ENCODE results near the gene CCDC12.

The CCDC12 gene

GRCh38 chr3:46892285-46893145 lies 84.0 kb downstream of the CCDC12 start:
- Mint-ChIP-seq H3K9me3 (no peaks in the 10 kb centered on the region), H3K27ac (no peak overlapping the region), H3K4me1 (peaks cover 38% of the 10 kb centered on the region), H3K4me3 (peak overlapping the region; percentile 69), H3K27me3 (ENCODE audit: low read depth, poor library complexity) (peaks cover 17% of the 10 kb centered on the region), H3K36me3 (ENCODE audit: low read depth) (no peaks in the 10 kb centered on the region)
- no peak for TF ChIP-seq CTCF (IDR thresholded peaks at IDR 0.05)
- DNase-seq: peak; percentile 88

- no peak for DNase-seq
- H3K27ac Mint-ChIP-seq: no peak overlapping the region
- no peak for TF ChIP-seq CTCF (IDR thresholded peaks at IDR 0.05)
- H3K36me3 Mint-ChIP-seq (ENCODE audit: low read depth): no peaks in the 10 kb centered on the region
- H3K4me1 Mint-ChIP-seq: peaks cover 38% of the 10 kb centered on the region
- no peaks in the 10 kb centered on the region for H3K9me3 Mint-ChIP-seq
- H3K27me3 Mint-ChIP-seq (ENCODE audit: low read depth, poor library complexity): peaks cover 23% of the 10 kb centered on the region
- H3K4me3 Mint-ChIP-seq: peak overlapping the region; percentile 69
These were observed 85.4 kb downstream of the CCDC12 start for GRCh38 chr3:46891132-46891531.

GRCh38 chr3:46890132-46890531 lies 86.4 kb downstream of the CCDC12 start:
- TF ChIP-seq CTCF (IDR thresholded peaks at IDR 0.05): no peak
- H3K36me3 Mint-ChIP-seq (ENCODE audit: low read depth): no peaks in the 10 kb centered on the region
- H3K4me3 Mint-ChIP-seq: no peak overlapping the region

GRCh38 chr3:46889381-46890110 lies 87.0 kb downstream of the CCDC12 start:
- TF ChIP-seq CTCF (IDR thresholded peaks at IDR 0.05): no peak
- H3K4me1 Mint-ChIP-seq: peaks cover 42% of the 10 kb centered on the region
- H3K27ac Mint-ChIP-seq: no peak overlapping the region
- H3K36me3 Mint-ChIP-seq (ENCODE audit: low read depth): no peaks in the 10 kb centered on the region
- no peaks in the 10 kb centered on the region for H3K9me3 Mint-ChIP-seq
- DNase-seq: no peak
- H3K4me3 Mint-ChIP-seq: no peak overlapping the region
- H3K27me3 Mint-ChIP-seq (ENCODE audit: low read depth, poor library complexity): peaks cover 33% of the 10 kb centered on the region

More at GRCh38 chr3:46890132-46890531, 86.4 kb downstream of the CCDC12 start:
- DNase-seq: no peak
- Mint-ChIP-seq H3K4me1 (peaks cover 37% of the 10 kb centered on the region), H3K27me3 (ENCODE audit: low read depth, poor library complexity) (peaks cover 27% of the 10 kb centered on the region), H3K9me3 (no peaks in the 10 kb centered on the region), H3K27ac (no peak overlapping the region)

- H3K4me3 Mint-ChIP-seq: no peak overlapping the region
- H3K4me1 Mint-ChIP-seq: peaks cover 50% of the 10 kb centered on the region
- peaks cover 41% of the 10 kb centered on the region for H3K27me3 Mint-ChIP-seq (ENCODE audit: low read depth, poor library complexity)
- H3K27ac Mint-ChIP-seq: no peak overlapping the region
- no peaks in the 10 kb centered on the region for H3K9me3 Mint-ChIP-seq
- no peak for DNase-seq
- no peak for TF ChIP-seq CTCF (IDR thresholded peaks at IDR 0.05)
- H3K36me3 Mint-ChIP-seq (ENCODE audit: low read depth): no peaks in the 10 kb centered on the region
These were observed 87.8 kb downstream of the CCDC12 start for GRCh38 chr3:46888705-46889104.

Measured in nephron progenitor cell (in vitro differentiated cells).